ENCODE results near the gene AKTIP.

DNA sequence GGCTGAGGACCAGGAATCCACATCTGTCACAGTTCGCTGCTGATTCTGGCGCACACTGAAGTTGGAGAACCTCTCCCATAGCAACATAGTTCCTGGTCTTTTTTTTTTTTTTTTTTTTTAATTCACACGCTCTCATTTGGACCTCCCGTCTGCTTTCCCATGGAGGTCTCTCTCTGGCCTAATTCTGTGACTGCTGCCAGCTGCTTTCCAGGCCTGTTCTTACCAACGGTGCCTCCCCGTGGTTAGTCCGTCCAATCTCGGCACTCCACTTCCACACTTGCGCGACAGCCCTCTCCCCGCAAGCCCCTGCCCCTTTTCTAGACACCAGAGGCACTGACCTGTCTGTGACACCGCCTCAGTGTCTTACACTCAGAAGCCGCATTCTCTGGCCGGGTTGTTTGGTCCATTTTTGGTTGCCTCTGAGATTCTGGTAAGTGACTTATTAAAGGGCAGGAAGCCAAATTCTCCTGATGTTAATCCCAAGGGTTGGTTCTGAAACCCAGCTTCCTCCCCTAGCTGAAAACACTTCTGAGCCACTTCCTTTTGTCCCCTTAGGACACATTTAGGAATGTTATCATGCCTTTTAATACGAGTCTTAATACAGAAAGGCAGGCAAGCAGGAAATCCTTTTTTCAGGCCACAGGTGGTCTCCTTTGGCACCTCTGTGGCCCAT is 1.1 kb upstream of the AKTIP start:
- TF ChIP-seq, protein P1, sequence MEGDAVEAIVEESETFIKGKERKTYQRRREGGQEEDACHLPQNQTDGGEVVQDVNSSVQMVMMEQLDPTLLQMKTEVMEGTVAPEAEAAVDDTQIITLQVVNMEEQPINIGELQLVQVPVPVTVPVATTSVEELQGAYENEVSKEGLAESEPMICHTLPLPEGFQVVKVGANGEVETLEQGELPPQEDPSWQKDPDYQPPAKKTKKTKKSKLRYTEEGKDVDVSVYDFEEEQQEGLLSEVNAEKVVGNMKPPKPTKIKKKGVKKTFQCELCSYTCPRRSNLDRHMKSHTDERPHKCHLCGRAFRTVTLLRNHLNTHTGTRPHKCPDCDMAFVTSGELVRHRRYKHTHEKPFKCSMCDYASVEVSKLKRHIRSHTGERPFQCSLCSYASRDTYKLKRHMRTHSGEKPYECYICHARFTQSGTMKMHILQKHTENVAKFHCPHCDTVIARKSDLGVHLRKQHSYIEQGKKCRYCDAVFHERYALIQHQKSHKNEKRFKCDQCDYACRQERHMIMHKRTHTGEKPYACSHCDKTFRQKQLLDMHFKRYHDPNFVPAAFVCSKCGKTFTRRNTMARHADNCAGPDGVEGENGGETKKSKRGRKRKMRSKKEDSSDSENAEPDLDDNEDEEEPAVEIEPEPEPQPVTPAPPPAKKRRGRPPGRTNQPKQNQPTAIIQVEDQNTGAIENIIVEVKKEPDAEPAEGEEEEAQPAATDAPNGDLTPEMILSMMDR (IDR thresholded peaks at IDR 0.05), result no peak
- TF ChIP-seq POLR2A (IDR thresholded peaks at IDR 0.05), result no peak
